H1 (cell line): ENCODE data around the gene LBX2. TPM values are rescaled to one million over a fixed set of nuclear protein-coding genes. Genes with fewer than 3 reads are reported as not detected.

Experiments
- CTCF ChIA-PET: fragments of 300-600 bp; sonication (Branson Sonifier 250); formaldehyde crosslinking; loops from one replicate; lab custom pipeline; 2021; ENCODE audit not compliant: partially characterized antibody; lab: Charles Lee
- POLR2A ChIA-PET: fragments of 300-600 bp; sonication (Branson Sonifier 250); formaldehyde crosslinking; loops from one replicate; lab custom pipeline; 2021; ENCODE audit warnings: inconsistent platforms; ENCODE audit not compliant: partially characterized antibody; lab: Charles Lee
- DNase-seq, 2 experiments: peaks; one replicate each; pipeline versions ENCODE4 v3.0.0 to v3.0.0-alpha.2; 2010 to 2022; ENCODE audit warnings: low spot score in 2 of 2, low read depth in 1 of 2, mixed read lengths in 1 of 2
- FAIRE-seq: peaks from 2 replicates; lab custom pipeline; 2011; peaks lifted over from hg19 to GRCh38; lab: Jason Lieb, UNC
- H2AFZ ChIP-seq: 2 replicates; pipeline ENCODE4 v1.8.1; 2012; ENCODE audit warnings: low read length, inconsistent platforms
- H2AK5ac ChIP-seq: 2 replicates; pipeline ENCODE4 v1.6.1; 2013; ENCODE audit warnings: low read depth, low read length
- H2BK120ac ChIP-seq: replicated peaks from 2 replicates; pipeline ENCODE3; 2013; ENCODE audit warnings: low read depth, low read length, inconsistent platforms
- H2BK12ac ChIP-seq: 2 replicates; pipeline ENCODE4 v1.6.1; 2013; ENCODE audit warnings: low read depth, low read length
- H2BK15ac ChIP-seq: 2 replicates; pipeline ENCODE4 v1.6.1; 2013; ENCODE audit warnings: low read length
- H2BK20ac ChIP-seq: 2 replicates; pipeline ENCODE4 v1.6.1; 2013; ENCODE audit warnings: low read length
- H2BK5ac ChIP-seq: 2 replicates; pipeline ENCODE4 v1.6.1; 2013; ENCODE audit warnings: low read depth, low read length
- H3K14ac ChIP-seq: 2 replicates; pipeline ENCODE4 v1.6.1; 2013; ENCODE audit warnings: inconsistent platforms; ENCODE audit not compliant: insufficient read length
- H3K18ac ChIP-seq: 2 replicates; pipeline ENCODE4 v1.6.1; 2013; ENCODE audit warnings: low read length; ENCODE audit errors: extremely low read depth
- H3K23ac ChIP-seq: 2 replicates; pipeline ENCODE4 v1.6.1; 2013; ENCODE audit warnings: inconsistent platforms; ENCODE audit not compliant: insufficient read length
- H3K23me2 ChIP-seq: 2 replicates; pipeline ENCODE4 v1.6.1; 2013; ENCODE audit warnings: low read depth, low read length
- H3K27ac ChIP-seq: 2 replicates; pipeline ENCODE4 v1.6.1; 2011; ENCODE audit warnings: low read depth, low read length, inconsistent platforms
- H3K27me3 ChIP-seq, 4 experiments: replicated peaks in 1 of 4; 1 replicate in 1 of 4; 2 replicates in 3 of 4; pipeline versions ENCODE4 v1.6.1 to v1.8.1; 2011 to 2013; ENCODE audit warnings: low read length in 3 of 4, mild to moderate bottlenecking in 3 of 4, inconsistent platforms in 2 of 4, mixed read lengths in 2 of 4, moderate library complexity in 1 of 4; ENCODE audit not compliant: control insufficient read depth in 3 of 4, insufficient read depth in 3 of 4; ENCODE audit errors: extremely low read depth in 1 of 4
- H3K36me3 ChIP-seq, 4 experiments: 2 replicates each; pipeline versions ENCODE4 v1.6.1 to v1.8.1; 2011 to 2013; ENCODE audit warnings: mild to moderate bottlenecking in 4 of 4, low read length in 3 of 4, moderate library complexity in 2 of 4, control low read depth in 1 of 4, inconsistent platforms in 1 of 4; ENCODE audit not compliant: insufficient read depth in 4 of 4, control insufficient read depth in 2 of 4
- H3K4ac ChIP-seq: replicated peaks from 2 replicates; pipeline ENCODE3; 2013; ENCODE audit warnings: low read length, low read depth, mixed read lengths, inconsistent platforms; ENCODE audit not compliant: insufficient read length
- H3K4me1 ChIP-seq, 4 experiments: replicated peaks in 1 of 4; 1 replicate in 1 of 4; 2 replicates in 3 of 4; pipeline versions ENCODE4 v1.6.1 to v1.8.1; 2011 to 2013; ENCODE audit warnings: low read length in 3 of 4, inconsistent platforms in 2 of 4, mixed read lengths in 1 of 4; ENCODE audit not compliant: insufficient read depth in 4 of 4, control insufficient read depth in 3 of 4
- H3K4me2 ChIP-seq, 2 experiments: 2 replicates each; pipeline versions ENCODE4 v1.6.1 to v1.8.1; 2011 to 2013; ENCODE audit warnings: low read depth in 2 of 2, low read length in 2 of 2, control low read depth in 1 of 2, inconsistent platforms in 1 of 2, mild to moderate bottlenecking in 1 of 2; ENCODE audit not compliant: insufficient read depth in 1 of 2
- H3K4me3 ChIP-seq, 4 experiments: fragments of 200-600, 300-600 bp in 1 of 4; sonication (generic), shearing (Covaris generic), sonication (Bioruptor Twin) in 1 of 4; 2 replicates each; pipeline versions ENCODE4 v1.5.1 to v1.8.1; 2011 to 2016; ENCODE audit warnings: low read length in 4 of 4, low read depth in 3 of 4, control low read depth in 2 of 4, inconsistent platforms in 2 of 4, mild to moderate bottlenecking in 2 of 4, mixed read lengths in 1 of 4, moderate library complexity in 1 of 4; ENCODE audit not compliant: insufficient read depth in 2 of 4; ENCODE audit errors: extremely low read depth in 1 of 4
- H3K56ac ChIP-seq: replicated peaks from 2 replicates; pipeline ENCODE3; 2013; ENCODE audit warnings: low read depth, mild to moderate bottlenecking, mixed read lengths, low read length, inconsistent platforms; ENCODE audit not compliant: insufficient read length
- H3K79me1 ChIP-seq: 2 replicates; pipeline ENCODE4 v1.6.1; 2013; ENCODE audit warnings: low read depth, low read length, control low read depth
- H3K79me2 ChIP-seq, 2 experiments: 2 replicates each; pipeline versions ENCODE4 v1.6.1 to v1.8.1; 2012 to 2013; ENCODE audit warnings: low read length in 2 of 2, mild to moderate bottlenecking in 2 of 2, inconsistent platforms in 1 of 2; ENCODE audit not compliant: insufficient read depth in 2 of 2, control insufficient read depth in 1 of 2
- H3K9ac ChIP-seq, 4 experiments: replicated peaks in 1 of 4; 1 replicate in 1 of 4; 2 replicates in 3 of 4; pipeline versions ENCODE4 v1.6.1 to v1.8.1; 2011 to 2013; ENCODE audit warnings: low read depth in 3 of 4, low read length in 3 of 4, control low read depth in 2 of 4, mild to moderate bottlenecking in 2 of 4, moderate library complexity in 2 of 4, inconsistent platforms in 1 of 4; ENCODE audit errors: extremely low read depth in 1 of 4
- H3K9me3 ChIP-seq, 2 experiments: 2 replicates each; pipeline versions ENCODE4 v1.6.1 to v1.8.1; 2012 to 2013; ENCODE audit warnings: mild to moderate bottlenecking in 2 of 2, moderate library complexity in 2 of 2, control low read depth in 1 of 2, inconsistent platforms in 1 of 2, low read depth in 1 of 2, low read length in 1 of 2, mixed read lengths in 1 of 2; ENCODE audit not compliant: insufficient read depth in 2 of 2
- H4K20me1 ChIP-seq, 2 experiments: replicated peaks in 1 of 2; 2 replicates each; pipeline versions ENCODE3 to v1.8.1; 2011 to 2013; ENCODE audit warnings: inconsistent platforms in 2 of 2, low read length in 2 of 2, mild to moderate bottlenecking in 1 of 2; ENCODE audit not compliant: insufficient read depth in 2 of 2, control insufficient read depth in 1 of 2
- H4K5ac ChIP-seq: 2 replicates; pipeline ENCODE4 v1.6.1; 2013; ENCODE audit warnings: low read length, low read depth, mixed read lengths, inconsistent platforms; ENCODE audit not compliant: insufficient read length
- H4K8ac ChIP-seq: 2 replicates; pipeline ENCODE4 v1.8.0; 2013; ENCODE audit warnings: mild to moderate bottlenecking, moderate library complexity, low read length, inconsistent platforms; ENCODE audit not compliant: insufficient read depth; ENCODE audit errors: extremely low read depth
- H4K91ac ChIP-seq: replicated peaks from 2 replicates; pipeline ENCODE3; 2013; ENCODE audit warnings: low read length, mixed read lengths, inconsistent platforms; ENCODE audit not compliant: insufficient read length
- CBX8 ChIP-seq: fragments of 300-800, 300-1000 bp; sonication (generic); IDR thresholded peaks from 2 replicates; pipeline ENCODE4 v1.7.1; 2016; ENCODE audit warnings: low read depth, low read length, borderline replicate concordance
- EP300 ChIP-seq, 2 experiments: IDR thresholded peaks; 1 replicate in 1 of 2; 2 replicates in 1 of 2; pipeline ENCODE4 v1.6.1; 2011 to 2012; ENCODE audit warnings: low read depth in 2 of 2, low read length in 2 of 2, mild to moderate bottlenecking in 2 of 2, borderline replicate concordance in 1 of 2, inconsistent platforms in 1 of 2, moderate library complexity in 1 of 2
- KDM5A ChIP-seq: fragments of 200-600 bp; IDR thresholded peaks from 2 replicates; pipeline ENCODE4 v1.7.1; 2012; ENCODE audit warnings: mild to moderate bottlenecking, low read length, inconsistent platforms, mixed read lengths
- PHF8 ChIP-seq: fragments of 200-600 bp; sonication (generic); conservative IDR thresholded peaks from 2 replicates; pipeline ENCODE4 v1.7.1; 2012; ENCODE audit warnings: low read depth, mild to moderate bottlenecking, inconsistent platforms, low read length, moderate library complexity
- POLR2A ChIP-seq, 2 experiments: IDR thresholded peaks; 1 replicate in 1 of 2; 2 replicates in 1 of 2; pipeline ENCODE4 v1.6.1; 2011; ENCODE audit warnings: low read depth in 2 of 2, low read length in 2 of 2, mild to moderate bottlenecking in 2 of 2; ENCODE audit errors: control extremely low read depth in 1 of 2
- POLR2AphosphoS5 ChIP-seq: IDR thresholded peaks from 2 replicates; pipeline ENCODE4 v1.6.1; 2011; ENCODE audit warnings: low read depth, low read length
- RFX5 ChIP-seq: IDR thresholded peaks from 2 replicates; pipeline ENCODE4 v1.6.1; 2011; ENCODE audit warnings: low read depth, low read length, improper control_type of control experiment, borderline replicate concordance
- RNF2 ChIP-seq: fragments of 200-900, 300-1000 bp; sonication (generic); IDR thresholded peaks from 2 replicates; pipeline ENCODE4 v1.7.1; 2016; ENCODE audit warnings: borderline replicate concordance, low read depth, mild to moderate bottlenecking, antibody characterized with exemption, low read length; ENCODE audit not compliant: poor library complexity, severe bottlenecking; ENCODE audit errors: missing control alignments
- SIN3A ChIP-seq, 2 experiments: IDR thresholded peaks in 1 of 2; conservative IDR thresholded peaks in 1 of 2; 2 replicates each; pipeline ENCODE4 v1.6.1; 2011 to 2012; ENCODE audit warnings: low read length in 2 of 2, improper control_type of control experiment in 1 of 2, low read depth in 1 of 2, mild to moderate bottlenecking in 1 of 2
- WGBS, 2 experiments: shearing (Covaris generic) in 1 of 2; methylation state at CpG; one replicate each; pipeline versions ENCODE4 v1.1.6 to v1.1.7; 2013 to 2015; ENCODE audit warnings: low lambda C conversion rate in 2 of 2, mixed read lengths in 2 of 2, inconsistent platforms in 1 of 2, low coverage in 1 of 2, missing lambda C conversion rate in 1 of 2; ENCODE audit not compliant: insufficient replicate concordance in 2 of 2, insufficient coverage in 1 of 2, insufficient read length in 1 of 2; ENCODE audit errors: extremely low coverage in 1 of 2, missing lambda C conversion rate in 1 of 2; 5-methylcytosine and 5-hydroxymethylcytosine counted together
- polyA plus RNA-seq, 7 experiments: library from polyadenylated mRNA; depleted of rRNA in 3 of 7; stranded (reverse) in 5 of 7; unstranded in 2 of 7; fragments of >200 nt in 5 of 7; fragments of 200-250 nt in 2 of 7; gene quantifications; 1 replicate in 5 of 7; 2 replicates in 1 of 7; 4 replicates in 1 of 7; pipeline versions ENCODE4 v1.2.1 to v1.2.3, GENCODE V29; 2011 to 2013; ENCODE audit warnings: missing spikeins in 2 of 7, mixed read lengths in 2 of 7
- total RNA-seq: library from RNA; stranded (reverse); fragmentation: NEBNext Ultra II Directional; extraction: Animal tissue kit (Norgen Biotek cat#: 25700); gene quantifications from 2 replicates; pipeline ENCODE4 v1.2.1, GENCODE V29; 2021

The LBX2 gene
- total and polyA plus RNA-seq, 2 of the 8 experiments (the other 6 are each of a cell fraction or from before 2014, with no cell fraction given), result 0.27 TPM; not detected in 1

DNA sequence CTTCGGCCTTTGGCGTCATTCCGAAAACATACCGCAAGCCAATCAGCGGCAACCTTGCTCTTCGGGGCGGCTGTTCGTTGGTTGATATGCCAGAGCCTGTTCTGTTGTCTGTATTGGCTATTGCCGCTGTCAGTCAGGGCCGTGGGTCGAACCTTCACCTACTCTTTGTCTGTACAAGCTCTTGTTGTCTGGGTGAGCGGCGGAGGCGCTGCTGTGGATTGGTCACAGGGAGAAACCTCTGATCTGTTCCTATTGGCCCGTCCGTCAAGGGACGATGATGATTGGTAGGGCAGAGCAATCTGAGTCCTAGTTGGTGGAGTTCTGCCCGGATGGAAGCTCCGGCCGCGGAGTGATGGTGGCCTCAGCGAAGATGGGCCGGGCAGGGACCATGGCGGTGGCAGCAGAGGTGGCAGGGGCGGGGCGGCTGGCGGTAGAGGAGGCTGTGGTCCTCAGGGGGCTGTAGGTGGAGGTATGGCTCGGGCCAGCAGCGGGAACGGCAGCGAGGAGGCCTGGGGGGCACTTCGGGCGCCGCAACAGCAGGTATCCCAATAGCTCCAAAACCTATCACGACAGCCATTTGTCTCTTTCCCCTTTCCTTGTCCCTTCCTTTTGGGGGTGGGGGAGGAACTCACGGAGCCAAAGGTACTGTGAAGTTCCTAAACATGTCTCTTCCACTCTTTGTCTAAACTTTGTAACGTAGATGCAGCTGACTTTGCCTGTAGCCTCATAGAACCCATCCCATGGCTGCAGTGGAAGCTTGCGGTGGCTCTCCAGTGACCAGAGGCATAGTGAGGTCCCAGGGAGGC, 41.1 kb downstream of the LBX2 start, which contains the start of gene WBP1:
WBP1 (plus strand) TSS at position 307 of the 806 bp plus-strand sequence; CDS start at position 472, 165 bp downstream.
- peak; percentile 89 for FAIRE-seq
- peak within 1 kb of the TSS; percentile 96; the same call in 1 of the 2 replicates for H3K18ac ChIP-seq
- peak within 1 kb of the TSS; percentile 85 for H2BK120ac ChIP-seq
- no peaks in the 10 kb centered on the region for H3K9me3 ChIP-seq
- no peak within 1 kb of the TSS for H2BK20ac ChIP-seq
- no peak within 1 kb of the TSS for H3K23ac ChIP-seq
- no peaks in the 10 kb centered on the region; the same call in 1 of the 2 replicates for H3K79me1 ChIP-seq
- ChIA-PET CTCF (interaction anchor here (0.8 to 10.5 kb wide), 8 partner anchors 14 to 190 kb away, joined by 3 to 86 read pairs (median 12); partner anchors contain the start of genes CCDC142, MRPL53 and TTC31), POLR2A (interaction anchor here (0.6 to 10.5 kb wide), 27 partner anchors 9 to 377 kb away, joined by 3 to 89 read pairs (median 4); partner anchors contain the start of genes AUP1, C2orf81, CCDC142 and MRPL53)
- H2BK15ac ChIP-seq, result peak within 1 kb of the TSS; percentile 37; the same call in 1 of the 2 replicates
- H3K27ac ChIP-seq, result peak within 1 kb of the TSS; percentile 95
- peak within 1 kb of the TSS; percentile 82; the same call in 1 of the 2 replicates for H2BK12ac ChIP-seq
- peak within 1 kb of the TSS; percentile 81 for H4K5ac ChIP-seq
- H3K79me2 ChIP-seq, result peaks cover 0 to 9% of the 10 kb centered on the region in 2 experiments; a peak in 1 of 4 replicates
- WGBS, 2 experiments, result 1% methylated on average over 25 of the region's 38 CpGs; no CpG with 5 or more reads in 1 of the 2 experiments
- peak within 1 kb of the TSS; percentile 94 for H3K4ac ChIP-seq
- H4K91ac ChIP-seq, result peak within 1 kb of the TSS; percentile 93
- H3K9ac ChIP-seq, result peak within 1 kb of the TSS; percentile 90 to 98 (median 94)
- peak within 1 kb of the TSS; percentile 94 for H2BK5ac ChIP-seq
- peaks cover 0 to 12% (median 2%) of the 10 kb centered on the region in 4 experiments; a peak in 4 of 8 replicates for H3K36me3 ChIP-seq
- DNase-seq, result peak; percentile 98 to 100
- peaks cover 0 to 10% (median 2%) of the 10 kb centered on the region in 4 experiments; a peak in 5 of 7 replicates for H3K4me1 ChIP-seq
- H3K14ac ChIP-seq, result no peak within 1 kb of the TSS
- H2AFZ ChIP-seq, result peak within 1 kb of the TSS; percentile 43; the same call in 1 of the 2 replicates
- peak within 1 kb of the TSS; percentile 91 to 93 for H3K4me2 ChIP-seq
- 0 out of 2 replicates have a peak within 1 kb of the TSS, but pooled peaks have one; percentile 13 for H2AK5ac ChIP-seq
- peak within 1 kb of the TSS; percentile 70 for H3K56ac ChIP-seq
- H4K20me1 ChIP-seq, result no peaks in the 10 kb centered on the region
- H3K4me3 ChIP-seq, result peak within 1 kb of the TSS; percentile 83 to 99 (median 98)
- H4K8ac ChIP-seq, result peak within 1 kb of the TSS; percentile 96
- H3K27me3 ChIP-seq, result no peaks in the 10 kb centered on the region
- peaks cover 16% of the 10 kb centered on the region; the same call in 1 of the 2 replicates for H3K23me2 ChIP-seq
- TF ChIP-seq RNF2 (no peak), POLR2A (IDR thresholded peaks at IDR 0.05; ENCODE audit: control extremely low read depth in 1 of 2, low read depth in 2 of 2, low read length in 2 of 2) (peak in 1 of 2 experiments; percentile 83; a peak in 2 of 3 replicates), CBX8 (no peak), PHF8 (peak; percentile 66), POLR2AphosphoS5 (peak; percentile 31; the same call in 1 of the 2 replicates), KDM5A (peak; percentile 80), SIN3A (conservative IDR thresholded peaks at IDR 0.05 in 1 of 2, IDR thresholded peaks at IDR 0.05 in 1 of 2; ENCODE audit: low read depth in 1 of 2, low read length in 2 of 2) (no peak; a peak in 2 of 4 replicates), RFX5 (0 out of 2 replicates have a peak, but pooled peaks have one; percentile 8), EP300 (IDR thresholded peaks at IDR 0.05; ENCODE audit: borderline replicate concordance in 1 of 2, low read depth in 2 of 2, low read length in 2 of 2) (no peak)
